HG03342 (cell line): ENCODE data around the gene TSHZ2.

Source experiments
- ATAC-seq: cut with Tn5 transposase; IDR thresholded peaks from one replicate; pipeline ENCODE4 v1.9.1; 2021; ENCODE audit warnings: mild to moderate bottlenecking, moderate library complexity; ENCODE audit not compliant: unreplicated experiment

The TSHZ2 gene, protein sequence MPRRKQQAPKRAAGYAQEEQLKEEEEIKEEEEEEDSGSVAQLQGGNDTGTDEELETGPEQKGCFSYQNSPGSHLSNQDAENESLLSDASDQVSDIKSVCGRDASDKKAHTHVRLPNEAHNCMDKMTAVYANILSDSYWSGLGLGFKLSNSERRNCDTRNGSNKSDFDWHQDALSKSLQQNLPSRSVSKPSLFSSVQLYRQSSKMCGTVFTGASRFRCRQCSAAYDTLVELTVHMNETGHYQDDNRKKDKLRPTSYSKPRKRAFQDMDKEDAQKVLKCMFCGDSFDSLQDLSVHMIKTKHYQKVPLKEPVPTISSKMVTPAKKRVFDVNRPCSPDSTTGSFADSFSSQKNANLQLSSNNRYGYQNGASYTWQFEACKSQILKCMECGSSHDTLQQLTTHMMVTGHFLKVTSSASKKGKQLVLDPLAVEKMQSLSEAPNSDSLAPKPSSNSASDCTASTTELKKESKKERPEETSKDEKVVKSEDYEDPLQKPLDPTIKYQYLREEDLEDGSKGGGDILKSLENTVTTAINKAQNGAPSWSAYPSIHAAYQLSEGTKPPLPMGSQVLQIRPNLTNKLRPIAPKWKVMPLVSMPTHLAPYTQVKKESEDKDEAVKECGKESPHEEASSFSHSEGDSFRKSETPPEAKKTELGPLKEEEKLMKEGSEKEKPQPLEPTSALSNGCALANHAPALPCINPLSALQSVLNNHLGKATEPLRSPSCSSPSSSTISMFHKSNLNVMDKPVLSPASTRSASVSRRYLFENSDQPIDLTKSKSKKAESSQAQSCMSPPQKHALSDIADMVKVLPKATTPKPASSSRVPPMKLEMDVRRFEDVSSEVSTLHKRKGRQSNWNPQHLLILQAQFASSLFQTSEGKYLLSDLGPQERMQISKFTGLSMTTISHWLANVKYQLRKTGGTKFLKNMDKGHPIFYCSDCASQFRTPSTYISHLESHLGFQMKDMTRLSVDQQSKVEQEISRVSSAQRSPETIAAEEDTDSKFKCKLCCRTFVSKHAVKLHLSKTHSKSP (N-terminal part only)

DNA sequence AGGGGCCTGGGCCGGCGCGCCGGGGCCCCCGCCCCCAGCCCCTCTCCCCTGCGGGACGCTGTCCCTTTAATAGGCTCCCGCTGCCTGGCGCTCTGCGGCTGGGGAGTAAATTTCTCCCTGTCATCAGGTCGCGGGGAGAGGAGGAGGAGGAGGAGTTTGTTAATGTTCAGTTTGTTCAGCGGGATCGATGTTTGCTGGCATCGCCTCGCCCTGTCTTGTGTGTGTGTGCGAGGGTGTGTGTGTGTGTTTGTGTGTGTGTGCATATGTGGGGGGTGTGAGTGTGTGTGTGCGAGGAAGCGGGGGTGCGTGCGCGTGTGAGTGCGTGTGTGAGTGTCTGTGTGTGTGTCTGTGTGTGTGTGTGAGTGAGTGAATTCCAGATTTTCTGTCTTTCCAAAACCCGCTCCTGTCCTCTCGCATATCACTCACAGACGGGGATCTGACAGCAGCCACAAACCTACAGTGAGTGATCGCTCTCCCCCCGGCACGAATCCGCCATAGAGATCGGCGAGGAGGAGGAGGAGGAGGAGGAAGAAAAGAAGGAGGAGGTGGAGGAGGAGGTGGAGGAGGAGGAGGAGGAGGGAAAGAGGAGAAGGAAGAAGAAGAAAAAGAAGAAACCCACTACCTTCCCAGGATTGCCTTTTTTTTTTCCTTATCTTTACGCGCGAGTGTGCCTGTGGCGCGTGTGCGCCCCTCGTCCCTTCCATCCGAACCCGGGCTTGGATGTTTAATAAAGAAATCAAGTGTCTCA is at the start of gene TSHZ2:
Gene TSHZ2, plus strand, starts transcription at position 169 of the 748 bp plus-strand sequence. CDS start 936 bp downstream, outside the sequence.
- ATAC-seq, result no peak

DNA sequence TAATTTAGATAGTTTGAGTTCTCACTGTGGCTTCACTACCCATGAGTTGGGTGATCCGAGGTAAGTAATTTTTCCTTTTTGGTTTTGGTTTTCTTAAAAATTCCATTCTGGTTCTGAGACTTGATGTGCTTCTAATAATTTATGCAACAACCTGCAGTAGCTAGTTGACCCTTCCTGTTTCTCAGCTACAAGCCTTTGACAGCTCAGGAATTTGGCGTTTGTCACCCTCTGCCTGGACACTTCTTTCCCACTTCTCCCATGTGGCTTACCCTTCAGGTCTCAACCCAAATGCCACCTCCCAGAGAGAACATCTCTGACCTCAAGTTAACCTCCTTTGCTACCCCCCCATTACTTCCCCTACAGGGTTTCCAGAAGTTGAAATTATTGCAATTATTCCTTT is 49.7 kb upstream of the TSHZ2 start:
- ATAC-seq, result no peak

DNA sequence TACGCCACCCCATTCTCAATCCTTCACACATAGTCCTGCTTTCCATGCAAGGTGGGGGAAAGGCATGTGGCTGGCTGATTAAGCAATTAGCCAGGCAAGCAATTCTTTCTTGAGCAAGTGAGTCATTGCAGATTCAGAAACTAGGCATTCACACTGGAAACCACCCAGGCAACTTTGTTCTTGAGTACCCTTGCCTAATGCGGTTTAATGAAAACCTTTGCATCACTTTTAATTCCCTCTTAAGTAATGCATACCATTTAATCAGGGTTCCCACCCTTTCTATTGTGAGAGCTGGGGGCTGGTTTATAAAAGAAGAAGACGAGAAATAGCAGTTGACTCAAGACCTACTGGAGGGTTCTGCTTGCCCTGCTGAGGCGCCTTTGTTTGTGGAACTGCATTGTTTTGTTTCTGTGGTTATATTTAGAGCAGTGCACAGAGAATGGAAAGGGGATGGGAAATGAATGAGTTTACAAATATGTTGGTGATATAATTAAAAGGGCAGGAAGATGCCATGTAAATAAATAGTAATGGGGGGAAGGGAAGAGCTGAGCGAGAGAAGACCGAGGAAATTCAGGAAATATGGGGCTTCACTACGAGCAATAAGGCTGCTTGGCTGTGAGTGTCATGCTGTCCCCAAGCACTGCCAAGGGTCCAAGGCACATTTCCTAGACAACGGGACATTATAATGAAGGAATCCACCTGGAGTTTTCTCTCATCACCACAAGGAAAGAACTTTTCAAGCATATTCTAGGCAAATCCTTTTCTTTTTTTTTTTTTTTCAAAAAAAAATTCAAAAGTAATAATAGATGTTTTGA is 48.8 kb upstream of the TSHZ2 start:
- ATAC-seq, result no peak

DNA sequence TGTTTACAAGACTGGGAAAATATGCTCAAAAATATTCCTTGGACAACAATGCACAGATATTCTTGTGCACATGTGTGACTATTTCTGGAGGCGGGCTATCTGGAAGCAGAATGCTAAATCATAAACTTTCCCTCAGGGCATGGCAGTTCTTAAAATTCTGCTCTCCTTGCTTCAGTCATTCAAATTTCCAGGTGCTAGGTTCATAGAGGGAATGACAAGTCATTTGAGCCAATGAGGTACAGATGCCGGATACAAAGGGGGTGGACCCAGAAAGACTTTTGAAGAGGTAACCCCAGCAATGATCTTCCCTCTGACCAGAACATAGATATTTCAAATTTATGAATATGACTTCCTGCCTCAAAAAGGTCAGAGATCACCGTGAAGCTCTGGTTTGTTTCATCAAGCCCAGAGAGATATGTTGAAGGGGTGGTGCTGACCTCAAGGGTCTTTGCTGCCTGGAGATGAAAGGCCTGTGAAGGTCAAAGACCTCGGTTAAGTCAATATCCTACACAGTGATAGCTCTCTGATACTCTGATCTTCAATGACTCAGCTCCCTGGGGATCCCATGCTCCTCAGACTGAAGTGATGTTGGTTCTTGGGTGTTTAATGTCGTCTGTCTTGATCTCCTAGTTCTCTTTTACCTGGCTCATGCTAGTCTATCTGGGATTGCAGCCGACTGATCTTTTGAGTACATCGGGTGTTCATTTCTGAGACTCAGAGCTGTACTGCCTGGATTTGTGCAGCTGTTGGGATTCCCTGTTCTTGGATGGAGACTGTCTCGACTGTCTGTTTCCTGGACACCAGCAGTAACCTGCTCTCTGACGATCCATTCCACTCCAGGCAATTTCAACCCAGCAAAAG is 47.5 kb upstream of the TSHZ2 start:
- no peak for ATAC-seq

DNA sequence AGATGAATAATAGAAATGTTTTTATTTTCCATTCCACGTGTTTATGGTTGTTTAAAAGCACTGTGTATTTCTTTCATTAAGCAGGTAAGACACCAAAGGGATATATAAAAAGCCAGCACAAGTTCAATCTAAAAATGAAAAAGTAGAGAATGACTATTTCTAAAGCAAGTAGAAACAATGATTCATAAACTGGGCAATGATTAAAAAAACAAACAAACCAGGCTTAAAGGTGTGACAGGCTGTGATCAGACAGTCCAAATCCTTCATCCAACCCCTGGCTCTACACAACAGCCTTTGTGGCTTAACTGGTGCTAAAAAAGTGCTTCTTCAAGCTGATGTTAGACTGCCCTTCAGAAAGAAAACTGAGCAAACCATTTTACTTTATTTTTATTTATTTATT is 45.7 kb upstream of the TSHZ2 start:
- ATAC-seq, result no peak

DNA sequence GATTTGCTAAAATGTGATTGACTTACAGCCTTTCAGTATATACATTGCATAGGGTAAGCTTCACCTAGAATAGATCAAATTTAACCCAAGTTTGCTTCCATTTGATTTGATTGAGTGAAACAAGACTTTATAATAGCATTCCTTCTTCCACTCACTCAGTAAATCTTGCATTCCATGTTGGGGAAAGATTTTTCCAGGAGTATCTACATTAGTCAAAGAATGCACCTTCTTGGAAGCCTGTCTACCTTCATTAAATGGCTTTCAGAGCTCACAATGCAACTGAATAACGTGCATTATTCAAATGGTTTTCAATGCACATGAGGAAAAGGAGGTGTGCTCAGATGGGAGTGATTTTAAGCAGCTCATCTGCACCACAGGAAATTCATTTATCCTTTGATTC is 38.3 kb upstream of the TSHZ2 start:
- no peak for ATAC-seq

DNA sequence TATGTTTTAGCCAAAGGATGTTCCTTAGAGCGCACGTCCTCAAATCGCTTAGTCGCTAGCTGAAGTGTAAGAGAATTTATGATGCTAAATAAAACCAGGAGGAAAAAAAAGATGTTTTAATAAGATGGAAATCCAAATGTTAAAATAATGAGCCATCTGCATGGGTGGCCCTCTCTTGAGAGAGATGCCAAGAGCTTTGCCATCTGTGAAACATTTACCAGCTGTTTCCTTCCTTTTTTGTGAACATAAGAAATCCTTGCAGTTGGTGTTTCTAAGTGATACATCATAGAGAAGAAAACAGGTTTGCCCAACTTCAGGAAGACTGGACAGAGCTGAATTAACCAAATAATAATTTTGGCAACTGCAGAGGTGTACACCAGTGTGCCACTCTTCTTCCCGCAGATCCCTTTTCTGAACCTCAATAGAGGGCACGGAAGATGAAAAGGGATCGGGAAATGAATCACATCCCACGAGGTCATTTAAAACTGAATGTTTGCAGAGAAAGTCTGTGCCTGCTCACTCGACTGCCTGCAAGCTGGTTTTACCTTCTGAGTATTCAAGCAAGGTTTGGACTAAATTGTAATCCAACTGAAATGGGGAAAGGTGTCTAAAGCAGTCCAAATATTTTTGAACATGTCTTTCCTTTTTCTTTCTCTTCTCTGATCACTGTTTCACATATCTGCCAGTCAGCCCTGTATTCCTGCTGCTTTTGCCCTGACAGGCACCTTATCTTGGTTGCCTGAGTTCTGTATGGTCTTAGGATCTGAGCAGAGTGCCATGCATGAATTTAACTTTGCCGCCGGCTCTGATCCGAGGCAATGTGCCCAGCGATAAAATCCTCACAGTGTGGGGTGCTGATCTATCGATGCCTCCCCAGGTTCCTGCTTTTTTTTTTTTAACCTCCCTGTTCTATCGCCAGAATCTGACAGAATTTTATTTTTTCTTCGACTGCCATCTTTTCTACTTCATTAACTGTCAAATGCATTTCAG is 35.5 kb upstream of the TSHZ2 start:
- ATAC-seq, result no peak

DNA sequence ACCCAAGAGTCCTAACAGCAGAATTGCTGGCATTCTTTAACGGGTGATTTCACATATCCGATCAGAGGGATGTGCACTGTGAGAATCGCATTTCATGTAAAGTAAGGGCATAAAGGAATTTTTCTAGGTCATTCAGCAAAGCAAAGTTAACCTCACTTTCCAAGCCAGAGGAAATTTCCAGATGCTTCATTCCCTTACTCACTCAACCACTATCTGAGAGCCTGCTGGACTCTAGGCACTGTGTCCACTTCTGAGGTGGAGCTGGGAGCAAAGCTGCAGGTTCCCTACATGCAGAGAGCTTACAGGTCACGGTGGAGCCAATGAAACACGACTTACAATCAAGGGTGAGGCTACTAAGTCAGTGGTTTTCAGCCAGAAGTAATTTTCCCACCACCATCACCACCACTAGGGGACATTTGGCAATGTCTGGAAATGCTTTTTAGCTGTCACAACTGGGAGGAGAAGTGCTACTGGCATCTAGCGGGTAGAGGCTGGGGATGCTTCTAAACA is 34.5 kb upstream of the TSHZ2 start:
- no peak for ATAC-seq

DNA sequence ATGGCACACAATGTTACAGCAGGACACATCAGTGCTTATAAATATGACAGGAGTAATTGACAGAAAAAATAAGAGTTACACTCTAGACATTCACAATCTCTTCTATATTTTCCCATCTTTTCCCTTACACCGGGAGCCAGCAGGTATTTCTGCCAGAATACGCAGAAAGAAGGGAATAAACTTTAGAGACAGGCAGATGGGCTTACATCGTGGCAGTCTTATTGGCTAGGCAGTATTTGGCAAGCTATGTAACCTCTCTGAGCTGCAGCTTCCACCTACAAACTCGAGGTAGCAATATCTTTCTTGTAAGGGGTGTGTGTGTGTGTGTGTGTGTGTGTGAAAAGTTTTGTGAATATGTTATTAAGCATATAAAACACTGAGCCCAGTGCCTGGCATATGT is 33.0 kb upstream of the TSHZ2 start:
- ATAC-seq, result no peak

DNA sequence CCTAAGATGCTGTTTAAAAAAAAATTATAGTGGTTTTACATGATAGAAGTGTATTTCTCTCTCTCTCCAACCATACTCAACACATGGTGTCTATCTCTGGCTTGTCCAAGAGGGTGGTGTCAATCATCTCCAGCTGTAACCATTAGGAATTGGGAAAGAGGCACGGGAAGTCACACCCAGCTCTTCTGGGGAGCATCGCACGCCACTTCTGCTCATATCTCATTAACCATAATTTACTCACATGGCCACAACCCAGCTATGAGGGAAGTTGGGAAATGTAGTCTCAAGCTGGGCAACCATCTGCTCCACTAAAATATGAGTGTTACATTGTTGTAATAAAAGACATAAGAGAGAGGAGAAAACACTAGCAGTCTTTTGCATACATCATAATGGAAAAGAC is 30.4 kb upstream of the TSHZ2 start:
- ATAC-seq, result no peak

DNA sequence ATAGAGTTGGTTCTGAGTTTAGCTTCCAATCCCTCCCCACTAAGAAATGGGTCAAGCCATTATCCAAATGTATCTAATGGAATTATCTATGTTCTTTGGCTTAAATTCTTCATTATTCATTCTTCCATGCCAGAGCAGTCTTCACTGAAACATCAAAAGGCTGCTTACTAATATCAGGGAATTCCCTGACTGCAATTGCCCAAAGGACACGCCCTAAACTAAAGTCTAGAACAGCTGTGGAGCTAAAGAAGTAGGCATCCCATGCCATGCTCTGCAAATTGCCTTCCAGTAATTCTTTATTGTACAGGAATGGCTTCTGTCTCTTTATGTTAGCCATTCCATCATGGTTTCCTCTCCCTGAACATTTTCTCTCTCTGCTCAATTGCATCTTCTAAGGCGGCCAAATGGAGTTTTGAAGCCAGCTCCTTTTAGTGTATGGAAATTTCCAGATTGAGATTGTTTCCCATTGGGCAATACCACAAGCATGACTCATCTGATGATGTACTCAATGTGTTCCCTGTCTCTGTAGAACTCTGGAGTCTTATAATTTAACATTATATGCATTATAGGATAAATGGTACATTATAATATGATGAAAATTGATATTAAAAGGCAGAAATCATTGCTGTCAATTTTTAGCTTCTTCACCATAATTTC is 28.8 kb upstream of the TSHZ2 start:
- ATAC-seq, result no peak

DNA sequence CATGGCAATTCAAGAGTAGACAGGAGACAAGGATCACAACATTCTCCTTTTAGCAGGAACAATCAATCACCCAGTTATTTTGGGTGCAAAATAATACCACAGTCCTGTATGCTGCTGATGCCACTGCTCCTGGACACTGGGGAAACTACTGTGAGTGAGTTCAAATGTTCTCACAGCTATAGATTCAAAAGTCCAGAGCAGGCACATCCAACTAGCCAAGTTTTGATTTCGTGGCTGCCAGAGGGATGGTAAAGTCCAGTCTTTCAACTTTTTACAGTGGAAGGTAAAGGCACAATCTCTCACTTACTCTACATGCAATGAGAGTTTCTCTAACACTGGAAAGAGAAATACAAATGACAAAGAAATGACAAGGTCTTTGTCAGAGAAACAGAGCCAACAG is 26.9 kb upstream of the TSHZ2 start:
- no peak for ATAC-seq

DNA sequence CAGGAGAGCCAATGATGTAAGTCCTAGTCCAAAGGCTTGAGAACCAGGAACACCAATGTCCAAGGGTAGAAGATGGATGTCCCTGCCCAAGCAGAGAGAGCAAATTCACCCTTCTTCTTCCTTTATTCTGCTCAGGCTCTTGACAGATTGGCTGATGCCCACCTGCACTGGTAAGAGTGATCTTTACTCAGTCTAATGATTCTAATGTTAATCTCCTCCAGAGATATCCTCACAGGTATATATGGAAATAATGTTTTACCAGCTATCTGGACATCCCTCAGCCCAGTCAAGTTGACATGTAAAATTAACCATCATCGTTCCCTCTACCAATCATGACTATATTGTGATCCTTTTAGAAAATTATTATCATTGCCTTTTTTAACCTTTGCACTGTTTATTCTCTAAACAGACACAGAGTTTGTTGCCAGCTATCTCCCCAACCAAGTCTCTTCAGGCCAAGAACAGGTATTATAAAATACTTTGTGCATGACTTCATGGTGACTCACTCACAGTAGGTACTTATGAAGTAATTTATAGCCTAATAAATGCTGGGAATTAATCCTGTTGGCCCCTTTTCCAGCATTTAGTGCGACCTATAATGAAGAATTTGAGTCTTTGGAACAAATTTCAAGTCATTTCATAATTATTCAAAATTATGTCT is 26.2 kb upstream of the TSHZ2 start:
- ATAC-seq, result no peak

DNA sequence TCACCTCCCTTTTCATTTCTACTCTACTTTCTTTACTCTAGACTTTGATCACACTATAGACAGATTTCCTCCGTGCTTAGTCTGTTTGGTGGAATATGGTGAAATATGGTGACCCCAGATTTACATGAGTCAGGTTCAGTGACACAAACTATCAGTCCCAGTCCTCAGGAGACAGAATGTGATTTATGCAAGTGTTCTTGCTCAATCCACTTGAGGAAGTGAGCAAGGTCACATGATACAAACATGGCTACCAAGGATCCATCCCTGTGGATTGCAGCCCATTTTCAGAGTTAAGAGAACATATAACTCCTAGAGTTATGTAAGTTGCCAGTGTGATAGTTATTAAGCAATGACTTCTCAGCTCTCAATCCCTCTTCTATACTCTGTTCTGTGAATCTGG is 23.7 kb upstream of the TSHZ2 start:
- ATAC-seq, result no peak

DNA sequence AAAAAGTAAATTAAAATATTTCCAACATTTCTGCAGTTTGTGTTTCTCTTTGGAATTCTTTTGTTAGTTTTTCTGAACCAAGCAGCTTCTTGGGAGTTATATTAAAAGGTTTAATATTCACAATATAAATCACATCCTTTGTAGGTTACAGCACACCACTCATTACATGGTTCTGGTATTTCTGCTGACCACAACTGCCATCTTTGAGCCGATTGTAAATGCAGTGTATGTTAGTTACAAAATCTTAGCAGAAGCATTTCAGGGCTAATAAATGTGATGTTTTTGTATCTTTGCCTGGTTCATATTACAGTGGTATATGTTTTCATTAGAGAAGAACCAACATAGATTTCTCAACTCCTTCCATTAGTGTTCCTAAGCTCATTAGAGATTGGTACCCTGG is 19.1 kb upstream of the TSHZ2 start:
- no peak for ATAC-seq

DNA sequence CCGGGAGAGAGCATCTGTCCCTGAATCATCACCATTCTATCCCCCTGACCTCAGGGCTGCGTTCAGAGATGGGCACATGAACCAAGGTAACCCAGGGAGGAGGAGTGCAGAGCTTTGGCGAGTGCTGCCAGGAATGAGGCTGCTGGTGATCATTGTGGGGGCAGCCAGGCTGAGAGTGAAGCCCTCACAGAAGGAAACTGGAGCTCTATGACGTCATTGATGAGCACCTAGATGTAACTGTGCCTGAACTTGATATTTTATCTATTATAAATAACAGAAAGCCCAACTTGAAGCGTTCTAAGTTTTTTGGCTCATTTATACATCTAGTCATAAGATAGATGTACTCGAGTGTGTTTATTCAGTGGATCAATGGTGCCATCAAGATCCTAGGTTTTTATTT is 17.3 kb upstream of the TSHZ2 start:
- no peak for ATAC-seq

DNA sequence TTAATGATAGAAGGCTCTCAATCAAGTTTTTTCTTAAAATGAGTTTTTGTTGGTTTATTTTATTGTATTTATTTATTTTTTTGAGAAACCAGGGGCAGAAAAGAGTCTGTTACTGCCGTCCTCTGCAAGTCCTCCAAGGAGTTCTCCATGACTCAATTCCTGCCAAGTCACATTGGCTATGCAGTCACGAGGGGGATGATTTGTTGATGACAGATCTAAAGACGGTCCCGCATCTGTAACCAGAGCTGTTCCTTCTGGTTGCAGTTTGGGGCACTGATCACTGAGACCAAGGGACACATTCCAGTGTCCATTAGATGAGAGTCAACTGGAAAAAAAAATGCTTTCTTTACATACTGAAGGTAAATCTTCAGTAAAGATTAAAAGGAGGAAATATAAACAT is 13.9 kb upstream of the TSHZ2 start:
- ATAC-seq, result no peak
